ENCODE data around the gene RSF1.
"Not testable (repeated sequence)": the region's sequence is repeated elsewhere in the genome, so short reads cannot be mapped to it uniquely, and the experiment has no call there.

Gene RSF1, protein sequence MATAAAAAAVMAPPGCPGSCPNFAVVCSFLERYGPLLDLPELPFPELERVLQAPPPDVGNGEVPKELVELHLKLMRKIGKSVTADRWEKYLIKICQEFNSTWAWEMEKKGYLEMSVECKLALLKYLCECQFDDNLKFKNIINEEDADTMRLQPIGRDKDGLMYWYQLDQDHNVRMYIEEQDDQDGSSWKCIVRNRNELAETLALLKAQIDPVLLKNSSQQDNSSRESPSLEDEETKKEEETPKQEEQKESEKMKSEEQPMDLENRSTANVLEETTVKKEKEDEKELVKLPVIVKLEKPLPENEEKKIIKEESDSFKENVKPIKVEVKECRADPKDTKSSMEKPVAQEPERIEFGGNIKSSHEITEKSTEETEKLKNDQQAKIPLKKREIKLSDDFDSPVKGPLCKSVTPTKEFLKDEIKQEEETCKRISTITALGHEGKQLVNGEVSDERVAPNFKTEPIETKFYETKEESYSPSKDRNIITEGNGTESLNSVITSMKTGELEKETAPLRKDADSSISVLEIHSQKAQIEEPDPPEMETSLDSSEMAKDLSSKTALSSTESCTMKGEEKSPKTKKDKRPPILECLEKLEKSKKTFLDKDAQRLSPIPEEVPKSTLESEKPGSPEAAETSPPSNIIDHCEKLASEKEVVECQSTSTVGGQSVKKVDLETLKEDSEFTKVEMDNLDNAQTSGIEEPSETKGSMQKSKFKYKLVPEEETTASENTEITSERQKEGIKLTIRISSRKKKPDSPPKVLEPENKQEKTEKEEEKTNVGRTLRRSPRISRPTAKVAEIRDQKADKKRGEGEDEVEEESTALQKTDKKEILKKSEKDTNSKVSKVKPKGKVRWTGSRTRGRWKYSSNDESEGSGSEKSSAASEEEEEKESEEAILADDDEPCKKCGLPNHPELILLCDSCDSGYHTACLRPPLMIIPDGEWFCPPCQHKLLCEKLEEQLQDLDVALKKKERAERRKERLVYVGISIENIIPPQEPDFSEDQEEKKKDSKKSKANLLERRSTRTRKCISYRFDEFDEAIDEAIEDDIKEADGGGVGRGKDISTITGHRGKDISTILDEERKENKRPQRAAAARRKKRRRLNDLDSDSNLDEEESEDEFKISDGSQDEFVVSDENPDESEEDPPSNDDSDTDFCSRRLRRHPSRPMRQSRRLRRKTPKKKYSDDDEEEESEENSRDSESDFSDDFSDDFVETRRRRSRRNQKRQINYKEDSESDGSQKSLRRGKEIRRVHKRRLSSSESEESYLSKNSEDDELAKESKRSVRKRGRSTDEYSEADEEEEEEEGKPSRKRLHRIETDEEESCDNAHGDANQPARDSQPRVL (N-terminal part only)

DNA sequence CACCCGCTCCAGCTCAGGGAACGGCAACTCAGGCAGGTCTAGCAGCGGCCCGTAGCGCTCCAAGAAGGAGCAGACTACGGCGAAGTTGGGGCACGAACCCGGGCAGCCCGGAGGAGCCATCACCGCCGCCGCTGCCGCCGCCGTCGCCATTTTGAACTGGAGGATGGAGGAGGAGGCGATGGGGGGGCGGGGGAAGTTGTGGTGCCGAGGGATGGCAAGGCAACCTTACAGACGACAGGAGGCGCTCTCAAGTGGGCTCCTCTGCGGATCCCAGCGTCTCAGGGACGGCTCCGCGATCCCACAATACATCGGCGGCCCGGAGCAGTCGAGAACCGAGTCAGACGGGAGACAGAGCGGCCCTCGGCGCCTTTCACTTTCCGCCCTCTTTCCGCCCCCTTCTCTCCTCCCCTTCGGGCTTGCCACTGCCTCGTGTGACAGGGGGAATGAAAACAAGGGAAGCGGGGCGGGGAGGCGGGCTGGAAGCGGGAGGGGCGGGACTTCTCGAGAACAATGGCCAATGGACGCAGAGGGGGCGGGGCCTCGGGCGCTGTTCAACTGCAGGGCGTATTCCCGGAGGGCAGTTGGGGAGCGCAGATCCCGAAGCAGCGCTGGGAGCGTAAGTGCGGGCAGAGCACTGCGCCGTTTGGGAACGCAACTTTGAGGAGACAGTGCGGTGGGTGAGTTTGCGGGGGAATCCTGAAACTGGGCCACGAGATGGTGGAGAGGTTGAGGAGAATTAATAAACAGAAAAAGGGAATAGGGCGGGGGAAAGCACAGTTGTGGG is at the start of gene RSF1, which contains the start of gene AAMDC:
Gene RSF1 (minus strand): TSS at position 158 of the 784 bp plus-strand sequence. CDS start 8 bp downstream, at position 150.
Gene AAMDC (plus strand): TSS at position 580 of the 784 bp plus-strand sequence. CDS start 21,353 bp downstream, outside the sequence.
- peak; percentile 99 for DNase-seq

DNA sequence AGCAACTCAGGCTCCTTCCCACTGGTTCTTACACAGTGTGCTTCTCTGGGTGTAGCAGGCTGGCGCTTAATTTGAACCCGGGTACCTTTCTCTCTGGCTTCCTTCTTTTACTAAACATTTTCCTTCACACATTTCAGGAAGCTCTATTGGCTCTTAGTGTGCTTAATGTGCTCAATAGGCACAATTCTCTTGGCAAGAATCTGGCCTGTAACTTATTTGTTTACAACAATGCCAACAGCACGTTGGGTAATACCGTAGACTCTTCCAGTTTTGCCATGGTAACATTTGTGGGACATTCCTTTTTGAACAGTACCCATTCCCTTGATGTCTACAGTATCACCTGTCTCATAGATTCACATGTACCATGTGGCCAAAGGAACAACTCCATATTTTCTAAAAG is 48.2 kb upstream of the RSF1 start:
- no peak for DNase-seq

DNA sequence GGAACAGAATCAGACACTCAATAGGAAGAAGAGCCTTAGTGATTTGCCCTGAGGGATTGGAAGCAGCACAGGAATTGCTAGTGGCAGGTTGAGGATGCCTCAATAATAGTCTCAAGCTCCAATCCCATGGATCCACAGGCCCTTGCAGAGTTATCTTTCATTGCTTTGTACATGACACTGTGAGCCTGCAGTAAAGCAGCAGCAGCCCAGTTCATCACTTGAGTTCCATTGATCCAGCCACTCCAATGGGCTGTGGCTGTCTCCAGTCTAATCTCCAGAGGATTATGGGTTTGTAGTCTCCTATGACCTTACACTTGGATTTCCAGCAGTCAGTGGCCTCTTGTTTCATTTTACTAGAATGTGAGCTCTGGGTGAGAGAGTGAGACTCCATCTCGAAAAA is 45.8 kb upstream of the RSF1 start:
- no peak for DNase-seq

DNA sequence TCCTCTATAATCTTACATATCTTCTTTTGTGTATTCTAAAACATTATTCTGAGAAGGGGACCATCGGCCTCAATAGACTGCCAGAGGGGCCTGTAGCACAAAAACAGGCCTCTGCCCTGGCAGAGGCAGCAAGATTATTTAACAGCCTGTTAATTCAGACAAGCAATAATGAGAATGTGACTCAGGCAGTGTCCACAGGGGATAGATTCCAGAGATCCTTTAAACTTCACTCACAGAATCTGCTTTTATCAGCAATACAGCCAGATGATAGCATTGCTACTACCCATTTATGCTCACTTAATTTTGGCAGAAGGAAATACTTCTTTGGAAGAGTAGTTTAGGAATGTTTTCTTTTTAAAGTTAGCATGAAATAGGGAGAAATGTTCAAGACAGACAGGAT is 45.3 kb upstream of the RSF1 start:
- no peak for DNase-seq

DNA sequence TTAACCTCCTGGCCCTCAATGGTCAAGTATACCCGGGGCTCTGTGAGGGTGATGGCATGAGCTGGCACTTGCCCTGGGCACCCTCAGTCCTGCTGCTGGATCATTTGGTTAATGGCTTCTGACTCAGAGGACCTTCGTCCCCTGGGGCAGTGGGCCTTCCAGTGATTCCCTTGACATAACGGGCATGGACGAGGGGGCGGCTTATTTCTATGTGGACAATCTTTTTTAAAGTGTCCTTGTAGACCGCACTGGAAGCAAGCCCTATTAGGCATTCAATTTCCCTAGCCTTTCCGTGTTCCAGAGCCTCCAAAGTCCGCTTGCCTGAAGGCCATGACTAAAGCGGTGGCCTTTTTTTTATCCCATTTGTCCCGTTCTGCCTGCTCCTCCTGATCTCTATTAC is 40.9 kb upstream of the RSF1 start:
- DNase-seq: not testable (repeated sequence)

DNA sequence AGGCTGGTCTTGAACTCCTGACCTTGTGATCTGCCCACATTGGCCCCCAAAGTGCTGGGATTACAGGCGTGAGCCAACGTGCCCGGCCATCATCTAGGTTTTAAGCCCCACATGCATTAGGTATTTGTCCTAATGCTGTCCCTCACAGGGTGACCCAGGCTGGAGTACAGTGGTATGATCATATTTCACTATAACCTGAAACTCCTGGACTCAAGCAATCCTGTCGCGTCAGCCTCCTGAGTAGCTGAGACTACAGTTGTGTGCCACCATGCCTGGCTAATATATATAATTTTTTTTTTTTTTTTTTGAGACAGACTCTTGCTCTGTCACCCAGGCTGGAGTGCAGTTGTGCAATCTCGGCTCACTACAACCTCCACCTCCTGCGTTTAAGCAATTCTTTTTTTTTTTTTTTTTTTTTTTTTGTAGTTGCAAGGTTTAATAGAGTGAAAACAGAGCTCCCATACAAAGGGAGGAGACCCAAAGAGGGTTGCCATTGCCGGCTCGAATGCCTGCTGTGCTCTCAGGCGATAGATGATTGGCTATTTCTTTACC is 37.5 kb upstream of the RSF1 start:
- DNase-seq: not testable (repeated sequence)

DNA sequence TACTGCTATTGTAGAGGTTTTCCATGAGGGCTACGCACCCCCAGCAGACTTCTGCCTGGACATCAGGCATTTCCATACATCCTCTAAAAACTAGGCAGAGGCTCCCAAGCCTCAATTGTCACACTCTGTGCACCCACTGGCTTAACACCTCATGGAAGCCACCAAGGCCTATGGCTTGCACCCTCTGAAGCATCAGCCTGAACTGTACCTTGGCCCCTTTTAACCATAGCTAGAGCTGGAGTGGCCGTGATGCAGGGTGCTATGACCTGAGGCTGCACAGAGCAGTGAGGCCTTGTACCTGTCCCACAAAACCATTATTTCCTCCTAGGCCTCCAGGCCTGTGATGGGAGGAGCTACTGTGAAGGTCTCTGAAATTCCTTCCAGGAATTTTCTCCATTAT is 34.3 kb upstream of the RSF1 start:
- DNase-seq: no peak

DNA sequence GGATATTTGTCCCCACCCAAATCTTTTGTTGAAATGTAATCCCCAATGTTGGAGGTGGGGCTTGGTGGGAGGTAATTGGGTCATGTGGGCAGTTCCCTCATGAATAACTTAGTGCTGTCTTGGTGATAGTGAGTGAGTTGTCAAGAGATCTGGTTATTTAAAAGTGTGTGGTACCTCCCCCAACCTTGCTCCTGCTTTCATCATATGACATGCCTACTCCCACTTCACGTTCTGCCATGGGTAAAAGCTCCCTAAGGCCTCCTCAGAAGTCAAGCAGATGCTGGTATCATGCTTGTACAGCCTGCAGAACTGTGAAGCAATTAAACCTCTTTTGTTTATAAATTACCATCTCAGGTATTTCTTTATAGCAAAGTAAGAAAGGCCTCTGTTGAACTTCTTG is 31.0 kb upstream of the RSF1 start:
- no peak for DNase-seq

DNA sequence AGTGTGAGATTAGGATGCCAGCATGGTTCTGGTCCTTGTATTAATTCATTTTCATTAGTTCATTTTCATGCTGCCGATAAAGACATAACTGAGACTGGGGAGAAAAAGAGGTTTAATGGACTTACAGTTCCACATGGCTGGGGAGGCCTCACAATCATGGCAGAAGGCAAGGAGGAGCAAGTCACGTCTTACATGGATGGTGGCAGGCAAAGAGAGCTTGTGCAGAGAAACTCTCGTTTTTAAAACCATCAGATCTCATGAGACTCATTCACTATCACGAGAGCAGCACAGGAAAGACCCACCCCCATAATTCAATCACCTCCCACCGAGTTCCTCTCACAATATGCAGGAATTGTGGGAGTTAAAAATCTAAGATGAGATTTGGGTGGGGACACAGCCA is 23.2 kb upstream of the RSF1 start:
- DNase-seq: not testable (repeated sequence)

DNA sequence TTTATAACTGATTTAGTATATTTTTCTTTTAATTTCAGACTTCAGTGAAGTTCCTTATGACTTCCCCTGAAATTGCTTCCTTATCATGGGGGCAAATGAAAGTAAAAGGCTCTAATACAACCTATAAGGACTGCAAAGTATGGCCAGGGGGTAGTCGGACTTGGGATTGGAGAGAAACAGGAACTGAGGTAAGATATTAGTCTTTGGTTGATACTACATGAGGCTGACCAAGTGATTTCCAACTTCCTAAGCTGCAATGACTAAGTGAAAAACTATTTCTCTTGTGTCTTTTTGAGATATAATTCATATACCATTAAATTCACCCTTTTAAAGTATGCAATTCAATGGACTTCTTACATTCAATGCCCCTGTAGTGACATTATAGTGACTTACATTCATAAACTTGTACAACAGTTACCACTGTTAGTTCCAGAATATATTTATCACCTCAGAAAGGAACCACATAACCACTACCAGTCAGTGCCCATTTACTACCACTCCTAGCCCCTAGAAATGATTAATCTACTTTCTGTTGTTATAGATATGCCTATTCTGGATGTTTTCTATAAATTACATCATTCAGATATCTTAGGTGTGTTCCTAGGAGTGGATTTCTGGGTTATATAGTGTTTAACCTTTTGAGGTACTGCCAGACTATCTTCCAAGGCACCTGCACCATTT is 22.1 kb upstream of the RSF1 start:
- DNase-seq: peak; percentile 67

DNA sequence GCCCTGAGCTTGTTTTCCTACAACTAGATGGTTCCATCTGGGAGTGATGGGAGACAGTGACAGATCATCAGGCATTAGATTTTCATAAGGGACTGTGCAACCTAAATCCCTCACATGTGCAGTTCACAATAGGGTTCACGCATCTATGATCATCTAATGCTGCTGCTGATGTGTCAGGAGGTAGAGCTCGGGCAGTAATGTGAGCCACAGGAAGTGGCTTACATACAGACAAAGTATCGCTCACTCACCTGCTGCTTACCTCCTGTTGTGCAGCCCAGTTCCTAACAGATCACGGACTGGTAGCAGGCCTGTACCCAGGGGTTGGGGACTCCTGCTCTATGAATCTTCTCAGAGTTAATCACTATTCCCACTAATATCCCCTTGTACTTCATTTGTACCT is 12.8 kb upstream of the RSF1 start:
- DNase-seq: no peak

DNA sequence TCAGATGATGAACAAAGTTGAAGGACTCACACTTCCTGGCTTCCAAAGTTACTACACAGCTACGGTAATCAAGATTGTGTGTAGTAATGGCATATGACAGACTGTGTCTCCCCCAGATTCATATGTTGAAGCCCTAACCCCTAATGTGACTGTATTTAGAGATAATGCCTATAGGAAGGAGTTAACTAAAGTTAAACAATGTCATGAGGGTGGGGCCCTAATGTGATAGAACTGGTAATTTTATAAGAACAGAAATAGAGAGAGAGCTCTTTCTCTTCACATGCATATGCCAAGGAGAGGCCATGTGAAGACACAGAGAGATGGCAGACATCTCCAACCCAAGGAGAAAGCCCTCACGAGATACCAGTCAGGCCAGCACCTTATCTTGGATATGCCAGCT is 8.4 kb upstream of the RSF1 start:
- no peak for DNase-seq

DNA sequence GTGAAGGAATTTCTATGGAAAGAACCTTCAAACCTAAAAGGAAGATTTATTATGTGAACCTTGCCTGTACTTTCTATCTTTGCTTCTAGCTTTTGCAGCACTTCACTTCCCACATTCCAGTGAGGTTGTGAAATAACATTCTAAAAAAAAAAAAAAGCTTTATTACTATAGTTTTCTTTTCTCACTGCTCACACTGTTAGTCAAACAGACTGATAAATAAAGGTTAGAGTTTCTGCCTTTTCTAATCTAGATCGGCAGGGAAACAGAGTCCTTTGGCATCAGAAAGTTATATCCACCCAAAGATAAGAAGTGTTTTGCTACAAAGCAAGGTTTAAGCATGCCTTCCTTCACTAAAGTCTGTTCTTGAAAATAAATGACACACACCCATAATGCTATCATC is 3.3 kb upstream of the RSF1 start:
- DNase-seq: no peak

DNA sequence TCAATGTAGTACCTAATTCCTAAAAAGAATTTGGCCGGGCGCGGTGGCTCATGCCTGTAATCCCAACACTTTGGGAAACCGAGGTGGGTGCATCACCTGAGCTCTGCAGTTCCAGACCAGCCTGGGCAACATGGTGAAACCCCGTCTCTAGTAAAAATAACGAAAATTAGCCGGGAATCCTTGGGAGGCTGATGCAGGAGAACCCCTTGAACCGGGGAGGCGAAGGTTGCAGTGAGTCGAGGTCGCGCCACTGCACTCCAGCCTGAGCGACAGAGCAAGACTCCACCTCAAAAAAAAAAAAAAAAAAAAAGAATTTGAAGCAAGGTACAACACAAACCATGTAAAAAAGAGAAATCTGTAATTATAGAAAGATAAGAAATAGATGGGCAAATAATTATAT is 1.6 kb upstream of the RSF1 start:
- not testable (repeated sequence) for DNase-seq

DNA sequence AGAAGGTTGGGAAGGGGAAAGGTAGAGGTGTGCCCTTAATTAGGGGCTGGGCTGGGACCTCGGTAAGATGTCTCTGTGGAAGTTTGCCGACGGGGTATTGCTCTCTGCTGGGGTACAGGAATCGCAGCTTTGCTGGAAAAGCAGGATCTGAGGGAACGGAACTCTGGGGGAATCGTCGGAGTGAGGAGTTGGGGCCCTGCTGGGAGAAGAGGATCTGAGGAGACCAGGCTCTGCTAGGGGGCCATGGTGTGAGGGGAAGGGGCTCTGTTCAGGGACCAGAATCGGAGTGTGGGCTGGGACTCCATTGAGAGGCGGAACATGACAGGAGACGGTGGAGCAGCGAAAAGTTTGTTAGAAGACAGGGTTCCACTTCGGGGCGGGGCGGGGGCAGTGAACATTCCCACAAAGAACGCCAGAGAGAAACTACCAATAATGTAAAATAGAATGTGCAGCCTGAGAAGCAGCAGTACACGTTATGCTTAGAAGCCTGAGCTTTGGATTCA is 878 bp upstream of the RSF1 start:
- no peak for DNase-seq

DNA sequence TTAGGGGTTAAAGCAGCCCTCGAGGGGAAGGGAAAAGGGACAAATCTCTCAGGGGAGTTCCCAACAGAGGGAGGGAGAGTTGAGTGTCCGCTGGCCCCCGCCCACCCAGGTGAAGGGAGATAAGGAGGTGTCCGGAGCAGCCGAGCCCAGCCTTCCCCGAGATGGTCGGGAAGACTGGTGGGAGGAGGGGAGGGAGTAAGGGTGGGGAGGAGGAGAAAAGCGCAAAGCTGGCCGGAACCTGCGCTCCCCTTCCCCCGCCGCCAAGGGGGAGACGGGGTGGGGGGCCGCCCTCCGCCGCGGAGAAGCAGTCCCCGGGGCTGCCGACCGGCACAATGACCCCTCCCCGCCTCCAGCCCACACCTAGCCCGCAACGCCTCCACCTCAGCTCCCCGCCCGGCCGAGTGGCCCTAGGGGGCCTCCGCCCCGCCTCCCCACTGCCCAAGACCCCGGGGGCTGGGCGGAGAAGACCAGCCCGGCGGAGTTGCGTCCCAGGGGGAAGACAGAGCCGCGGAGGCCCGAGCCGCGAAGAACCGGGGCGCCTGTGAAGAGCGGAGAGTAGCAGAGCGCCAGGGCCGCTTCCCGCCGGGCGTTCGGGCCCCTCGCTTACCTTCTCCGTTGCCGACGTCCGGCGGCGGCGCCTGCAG is 479 bp downstream of the RSF1 start:
- DNase-seq: peak; percentile 78

DNA sequence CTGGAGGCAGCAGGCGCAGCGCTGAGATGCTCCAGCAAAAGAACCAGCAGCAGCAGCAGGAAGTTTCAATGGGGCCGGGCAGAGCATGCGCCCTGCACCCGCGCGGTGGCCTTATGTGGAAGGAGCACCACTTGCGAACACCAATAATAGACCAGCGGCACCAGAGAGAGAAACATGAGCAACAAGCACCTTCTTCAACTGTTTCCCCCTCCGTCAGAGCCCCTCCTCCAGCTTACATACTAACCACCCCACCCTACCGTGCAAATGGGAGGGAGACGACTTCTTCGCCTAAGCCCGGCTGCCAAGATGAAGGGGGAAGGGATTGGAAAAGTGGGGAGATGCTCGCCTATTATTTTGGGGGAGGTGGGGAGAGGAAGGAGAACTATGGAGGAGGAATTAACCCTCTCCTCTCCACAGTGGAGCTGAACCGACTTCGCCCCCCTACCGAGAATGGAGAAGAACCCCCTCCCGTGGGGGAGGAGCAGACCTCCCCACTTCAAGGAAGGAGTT is 1.1 kb downstream of the RSF1 start:
- DNase-seq: peak; percentile 84

DNA sequence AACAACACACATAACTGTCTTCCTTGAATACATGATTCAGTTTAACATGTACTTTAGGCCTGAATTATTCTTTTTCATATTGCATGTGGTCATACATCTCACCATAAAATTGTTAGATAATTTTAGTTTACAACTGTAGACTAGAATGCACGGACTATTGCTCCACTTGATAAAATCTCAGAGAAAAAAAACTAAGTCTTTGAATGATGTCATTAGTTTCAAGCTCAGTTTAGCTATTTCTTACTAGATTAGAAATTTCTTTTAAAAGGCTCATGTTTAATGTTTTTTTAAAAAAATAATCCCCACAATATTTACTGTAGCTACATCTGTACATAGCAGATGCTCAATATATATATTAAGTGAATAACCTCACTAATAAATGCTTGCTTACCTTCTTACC is 5.1 kb downstream of the RSF1 start:
- DNase-seq: no peak

DNA sequence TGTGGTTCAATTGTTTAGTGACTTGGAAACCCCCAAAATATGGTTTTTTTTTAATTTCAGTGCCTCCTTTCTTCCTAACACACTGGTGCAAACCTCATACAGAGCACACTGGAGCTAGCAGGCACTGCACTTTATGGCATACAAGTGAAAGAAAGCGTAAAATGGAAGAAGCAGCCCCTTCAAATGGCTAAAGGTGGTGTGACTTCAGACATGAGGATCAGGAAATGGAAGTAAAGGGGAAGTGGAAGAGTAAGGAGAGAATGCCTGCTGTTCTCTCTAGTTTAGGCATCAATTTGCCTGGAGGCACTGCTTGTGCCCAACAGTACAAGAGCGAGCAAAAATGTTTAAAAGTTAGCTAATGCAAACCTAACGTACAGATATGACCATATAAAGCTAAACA is 5.7 kb downstream of the RSF1 start:
- DNase-seq: no peak

DNA sequence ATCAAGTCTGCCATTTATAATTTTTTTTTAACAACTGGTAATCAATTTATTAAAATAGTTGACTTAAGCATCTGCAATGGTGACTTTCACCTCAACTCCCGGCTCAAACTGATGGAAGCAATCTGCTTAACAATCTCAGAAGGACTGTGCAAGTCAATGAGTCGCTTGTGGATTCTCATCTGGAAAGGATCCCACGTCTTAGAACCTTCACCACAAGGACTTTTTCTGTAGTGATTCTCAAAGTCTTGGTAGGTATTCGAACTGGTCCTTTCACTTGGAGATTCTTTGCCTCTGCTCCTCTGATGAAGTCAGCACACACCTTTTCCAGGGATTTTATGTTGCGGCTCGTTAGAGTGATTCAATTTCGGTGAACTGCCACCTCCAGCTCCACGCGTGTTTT is 7.3 kb downstream of the RSF1 start:
- no peak for DNase-seq
